ENCODE data around the gene ZNF593OS. TPM values are rescaled to one million over a fixed set of nuclear protein-coding genes. Genes with fewer than 3 reads are reported as not detected.

Gene ZNF593OS
- total RNA-seq, 1 donor = not detected

DNA sequence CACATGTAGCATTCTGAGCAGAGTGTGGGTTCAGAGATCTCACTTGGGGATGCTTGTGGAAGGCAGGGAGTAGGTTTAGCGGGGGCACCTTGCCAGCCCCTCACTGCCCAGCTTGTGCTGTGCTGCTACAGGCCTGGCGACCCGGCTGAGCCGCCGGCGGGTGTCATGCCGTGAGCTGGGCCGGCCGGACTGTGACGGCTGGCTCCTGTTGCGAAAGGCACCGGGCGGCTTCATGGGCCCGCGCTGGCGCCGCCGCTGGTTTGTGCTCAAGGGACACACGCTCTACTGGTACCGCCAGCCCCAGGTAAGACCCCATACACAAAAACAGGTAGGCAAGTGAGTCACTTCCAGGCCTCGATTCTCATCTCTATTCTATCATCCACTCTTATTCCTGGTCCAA, 13.3 kb upstream of the ZNF593OS start:
- no peak overlapping the region for H3K4me3 ChIP-seq (ENCODE audit: low read depth, low read length)
- TF ChIP-seq, protein P1, sequence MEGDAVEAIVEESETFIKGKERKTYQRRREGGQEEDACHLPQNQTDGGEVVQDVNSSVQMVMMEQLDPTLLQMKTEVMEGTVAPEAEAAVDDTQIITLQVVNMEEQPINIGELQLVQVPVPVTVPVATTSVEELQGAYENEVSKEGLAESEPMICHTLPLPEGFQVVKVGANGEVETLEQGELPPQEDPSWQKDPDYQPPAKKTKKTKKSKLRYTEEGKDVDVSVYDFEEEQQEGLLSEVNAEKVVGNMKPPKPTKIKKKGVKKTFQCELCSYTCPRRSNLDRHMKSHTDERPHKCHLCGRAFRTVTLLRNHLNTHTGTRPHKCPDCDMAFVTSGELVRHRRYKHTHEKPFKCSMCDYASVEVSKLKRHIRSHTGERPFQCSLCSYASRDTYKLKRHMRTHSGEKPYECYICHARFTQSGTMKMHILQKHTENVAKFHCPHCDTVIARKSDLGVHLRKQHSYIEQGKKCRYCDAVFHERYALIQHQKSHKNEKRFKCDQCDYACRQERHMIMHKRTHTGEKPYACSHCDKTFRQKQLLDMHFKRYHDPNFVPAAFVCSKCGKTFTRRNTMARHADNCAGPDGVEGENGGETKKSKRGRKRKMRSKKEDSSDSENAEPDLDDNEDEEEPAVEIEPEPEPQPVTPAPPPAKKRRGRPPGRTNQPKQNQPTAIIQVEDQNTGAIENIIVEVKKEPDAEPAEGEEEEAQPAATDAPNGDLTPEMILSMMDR (IDR thresholded peaks at IDR 0.05; ENCODE audit: insufficient read depth, low read depth, low read length) = no peak
- no peak for DNase-seq (ENCODE audit: low read depth)

- no peak for DNase-seq (ENCODE audit: low read depth)
- no peak overlapping the region for H3K4me3 ChIP-seq (ENCODE audit: low read depth, low read length)
- TF ChIP-seq, protein P1 (IDR thresholded peaks at IDR 0.05; ENCODE audit: insufficient read depth, low read depth, low read length) = no peak
These were observed 12.5 kb upstream of the ZNF593OS start for GRCh38 chr1:26184086-26184485.

DNA sequence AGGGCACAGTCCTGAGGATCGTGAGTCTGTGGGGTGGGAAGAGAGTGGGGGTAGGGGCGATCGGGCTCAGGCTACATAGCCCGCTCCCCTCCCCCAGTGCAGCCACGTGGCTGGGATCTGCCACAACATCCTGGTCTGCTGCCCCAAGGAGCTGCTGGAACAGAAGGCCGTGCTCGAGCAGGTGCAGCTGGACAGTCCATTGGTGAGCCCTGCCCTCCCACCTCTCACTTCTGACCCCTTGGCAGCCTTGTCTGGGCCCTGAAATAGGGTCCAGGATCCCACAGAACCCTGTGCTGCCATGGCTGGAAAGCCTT, 10.7 kb upstream of the ZNF593OS start:
- DNase-seq (ENCODE audit: low read depth) = no peak
- H3K4me3 ChIP-seq (ENCODE audit: low read depth, low read length) = no peak overlapping the region
- TF ChIP-seq, protein P1 (IDR thresholded peaks at IDR 0.05; ENCODE audit: insufficient read depth, low read depth, low read length) = no peak

GRCh38 chr1:26181586-26182382, 10.2 kb upstream of the ZNF593OS start:
- no peak overlapping the region for H3K4me3 ChIP-seq (ENCODE audit: low read depth, low read length)
- DNase-seq (ENCODE audit: low read depth) = no peak
- TF ChIP-seq, protein P1 (IDR thresholded peaks at IDR 0.05; ENCODE audit: insufficient read depth, low read depth, low read length) = no peak

DNA sequence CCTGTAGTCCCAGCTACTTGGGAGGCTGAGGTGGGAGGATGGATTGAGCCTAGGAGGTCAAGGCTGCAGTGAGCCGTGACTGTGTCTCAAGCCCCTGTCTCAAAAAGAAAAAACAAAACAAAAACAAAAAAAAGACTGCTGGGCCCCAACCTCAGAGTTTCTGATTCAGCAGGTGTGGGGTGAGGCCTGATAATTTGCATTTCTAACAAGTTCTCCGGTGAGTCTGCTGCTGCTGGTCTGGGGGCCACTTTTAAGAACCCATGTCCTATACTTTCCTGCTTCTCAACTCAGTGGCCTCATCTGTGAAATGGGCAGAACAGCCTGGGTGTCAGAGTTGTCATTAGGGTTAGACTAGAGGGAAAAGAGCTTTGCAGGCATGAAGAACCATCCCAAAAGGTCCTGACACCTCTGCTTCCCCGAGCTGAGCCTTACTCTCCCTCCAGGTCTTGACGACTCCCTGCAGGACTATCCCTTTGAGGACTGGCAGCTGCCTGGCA, 8.4 kb upstream of the ZNF593OS start:
- no peak for DNase-seq (ENCODE audit: low read depth)
- no peak overlapping the region for H3K4me3 ChIP-seq (ENCODE audit: low read depth, low read length)
- TF ChIP-seq, protein P1 (IDR thresholded peaks at IDR 0.05; ENCODE audit: insufficient read depth, low read depth, low read length) = no peak

DNA sequence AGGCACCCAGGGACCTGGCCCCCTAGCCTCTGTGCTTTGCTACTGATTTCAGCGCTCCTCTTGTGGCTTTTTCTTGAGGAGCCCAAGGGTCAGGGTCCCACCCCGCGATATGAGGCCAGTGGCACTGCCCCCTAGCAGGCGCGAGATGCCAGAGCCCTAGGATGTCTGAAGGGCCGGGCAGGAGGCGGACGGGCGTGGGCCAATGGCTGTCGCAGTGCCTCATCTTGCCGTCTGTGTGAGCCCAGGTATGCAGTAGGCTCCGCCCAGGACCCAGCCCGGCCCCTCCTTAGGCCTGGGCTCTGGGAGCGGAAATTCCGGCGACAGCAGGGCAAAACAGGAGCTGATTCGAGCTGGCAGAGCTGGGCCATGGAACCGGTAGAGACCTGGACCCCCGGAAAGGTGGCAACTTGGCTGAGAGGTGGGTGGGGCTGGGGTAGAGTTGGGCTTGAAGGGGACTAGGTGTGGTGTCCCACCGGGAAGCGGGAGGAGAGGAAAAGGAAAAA, 5.6 kb upstream of the ZNF593OS start, which contains the start of gene CNKSR1:
CNKSR1 (plus strand) TSS at position 310 of the 503 bp plus-strand sequence; CDS start at position 367, 57 bp downstream.
- TF ChIP-seq, protein P1 (IDR thresholded peaks at IDR 0.05; ENCODE audit: insufficient read depth, low read depth, low read length) = no peak
- no peak within 1 kb of the TSS for H3K4me3 ChIP-seq (ENCODE audit: low read depth, low read length)
- DNase-seq (ENCODE audit: low read depth) = no peak
